ENCODE data around the gene PLEKHG7. TPM values are rescaled to one million over a fixed set of nuclear protein-coding genes. Genes with fewer than 3 reads are reported as not detected.

The PLEKHG7 gene
- total and polyA plus RNA-seq, 11 donors, result 0.08 TPM; not detected in 10

GRCh38 chr12:92759634-92760268, 57.0 kb downstream of the PLEKHG7 start:
- Histone ChIP-seq H3K4me1 (peaks cover 0 to 19% (median 0%) of the 10 kb centered on the region in 12 donors), H3K4me3 (no peak overlapping the region), H3K36me3 (no peaks in the 10 kb centered on the region), H3K9me3 (peaks cover 0 to 17% (median 0%) of the 10 kb centered on the region in 12 donors), H3K27me3 (no peaks in the 10 kb centered on the region), H3K27ac (no peak overlapping the region)
- 79 to 86% (median 84%) methylated on average over 3 of the region's 3 CpGs for WGBS, 4 donors
- no peak for TF ChIP-seq POLR2A (IDR thresholded peaks at IDR 0.05)
- TF ChIP-seq, protein P1, sequence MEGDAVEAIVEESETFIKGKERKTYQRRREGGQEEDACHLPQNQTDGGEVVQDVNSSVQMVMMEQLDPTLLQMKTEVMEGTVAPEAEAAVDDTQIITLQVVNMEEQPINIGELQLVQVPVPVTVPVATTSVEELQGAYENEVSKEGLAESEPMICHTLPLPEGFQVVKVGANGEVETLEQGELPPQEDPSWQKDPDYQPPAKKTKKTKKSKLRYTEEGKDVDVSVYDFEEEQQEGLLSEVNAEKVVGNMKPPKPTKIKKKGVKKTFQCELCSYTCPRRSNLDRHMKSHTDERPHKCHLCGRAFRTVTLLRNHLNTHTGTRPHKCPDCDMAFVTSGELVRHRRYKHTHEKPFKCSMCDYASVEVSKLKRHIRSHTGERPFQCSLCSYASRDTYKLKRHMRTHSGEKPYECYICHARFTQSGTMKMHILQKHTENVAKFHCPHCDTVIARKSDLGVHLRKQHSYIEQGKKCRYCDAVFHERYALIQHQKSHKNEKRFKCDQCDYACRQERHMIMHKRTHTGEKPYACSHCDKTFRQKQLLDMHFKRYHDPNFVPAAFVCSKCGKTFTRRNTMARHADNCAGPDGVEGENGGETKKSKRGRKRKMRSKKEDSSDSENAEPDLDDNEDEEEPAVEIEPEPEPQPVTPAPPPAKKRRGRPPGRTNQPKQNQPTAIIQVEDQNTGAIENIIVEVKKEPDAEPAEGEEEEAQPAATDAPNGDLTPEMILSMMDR (IDR thresholded peaks at IDR 0.05), result no peak
- no peak for DNase-seq
- intact Hi-C loops (cut with DNase I), result loop anchor here in 1 of 10 donors (10.0 kb wide), 1 partner anchor 885 kb away; no protein-coding TSS in a partner anchor
- ATAC-seq, result peak in 2 of 4 donors; percentile 71 to 78

DNA sequence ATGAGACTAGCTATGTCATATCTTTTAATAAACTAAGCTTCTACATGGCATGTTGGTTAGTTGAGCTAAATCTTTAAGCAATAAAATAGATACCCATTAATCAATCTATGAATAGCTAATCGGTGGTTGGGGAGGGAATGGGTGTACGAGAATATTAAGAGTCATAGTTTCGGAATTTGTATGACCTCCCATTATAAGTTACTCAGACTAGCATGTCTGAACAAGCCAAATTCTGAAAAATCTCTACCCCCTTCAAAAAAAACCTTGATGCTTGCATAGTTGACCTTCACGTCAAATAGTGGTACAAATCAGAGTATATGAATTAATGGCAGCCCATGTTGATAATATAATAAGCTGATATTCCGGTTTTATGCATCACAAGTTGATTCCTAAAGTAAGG, 60.0 kb downstream of the PLEKHG7 start:
- Histone ChIP-seq H3K9me3 (peaks cover 0 to 17% (median 0%) of the 10 kb centered on the region in 12 donors), H3K36me3 (no peaks in the 10 kb centered on the region), H3K27ac (no peak overlapping the region), H3K27me3 (no peaks in the 10 kb centered on the region), H3K4me1 (peaks cover 0 to under 1% (median 0%) of the 10 kb centered on the region in 12 donors), H3K4me3 (no peak overlapping the region)
- DNase-seq, result no peak
- WGBS, 4 donors, result 94 to 98% (median 98%) methylated on average over 5 of the region's 5 CpGs
- no peak for TF ChIP-seq POLR2A (IDR thresholded peaks at IDR 0.05)
- TF ChIP-seq, protein P1 (IDR thresholded peaks at IDR 0.05), result no peak
- no peak for ATAC-seq
- intact Hi-C loops (cut with DNase I), result loop anchor here in 1 of 10 donors (10.0 kb wide), 1 partner anchor 888 kb away; no protein-coding TSS in a partner anchor

GRCh38 chr12:92764831-92765230, 62.0 kb downstream of the PLEKHG7 start:
- no peak for TF ChIP-seq POLR2A (IDR thresholded peaks at IDR 0.05)
- TF ChIP-seq, protein P1 (IDR thresholded peaks at IDR 0.05), result no peak
- intact Hi-C loops (cut with DNase I), result loop anchor here in 1 of 10 donors (10.0 kb wide), 1 partner anchor 890 kb away; no protein-coding TSS in a partner anchor
- Histone ChIP-seq H3K36me3 (no peaks in the 10 kb centered on the region), H3K27ac (peak overlapping the region in 2 of 12 donors; percentile 11 to 14), H3K9me3 (peaks cover 0 to 17% (median 0%) of the 10 kb centered on the region in 12 donors), H3K4me1 (peaks cover 2 to 18% (median 10%) of the 10 kb centered on the region in 12 donors), H3K4me3 (no peak overlapping the region), H3K27me3 (no peaks in the 10 kb centered on the region)
- ATAC-seq, result peak in 3 of 4 donors; percentile 60 to 87 (median 87)
- peak in 3 of 5 donors; percentile 57 to 71 (median 64) for DNase-seq
- 52 to 70% (median 67%) methylated on average over 5 of the region's 5 CpGs for WGBS, 4 donors

- intact Hi-C loops (cut with DNase I), result loop anchor here in 1 of 10 donors (10.0 kb wide), 1 partner anchor 891 kb away; no protein-coding TSS in a partner anchor
- Histone ChIP-seq H3K4me1 (peaks cover 2 to 27% (median 14%) of the 10 kb centered on the region in 12 donors), H3K27me3 (no peaks in the 10 kb centered on the region), H3K4me3 (no peak overlapping the region), H3K27ac (no peak overlapping the region), H3K9me3 (peaks cover 0 to 11% (median 0%) of the 10 kb centered on the region in 12 donors), H3K36me3 (no peaks in the 10 kb centered on the region)
- ATAC-seq, result no peak
- 94 to 100% (median 96%) methylated on average over 1 of the region's 1 CpG for WGBS, 4 donors
- DNase-seq, result no peak
- TF ChIP-seq, protein P1 (IDR thresholded peaks at IDR 0.05), result no peak
- TF ChIP-seq POLR2A (IDR thresholded peaks at IDR 0.05), result no peak
Observed at GRCh38 chr12:92765871-92766270, 63.1 kb downstream of the PLEKHG7 start.
